HUES64 (cell line): ENCODE data around the gene DYNLL1.
"Not testable (repeated sequence)": the region's sequence is repeated elsewhere in the genome, so short reads cannot be mapped to it uniquely, and the experiment has no call there.

Experiments
- H3K27ac ChIP-seq: 2 replicates; pipeline ENCODE4 v1.7.0; 2013; ENCODE audit warnings: low read depth, low read length, inconsistent platforms
- H3K27me3 ChIP-seq: 2 replicates; pipeline ENCODE4 v1.6.1; 2013; ENCODE audit warnings: mild to moderate bottlenecking, low read length; ENCODE audit not compliant: insufficient read depth
- H3K36me3 ChIP-seq: 2 replicates; pipeline ENCODE4 v1.6.1; 2013; ENCODE audit warnings: mild to moderate bottlenecking, low read length; ENCODE audit not compliant: insufficient read depth
- H3K4me1 ChIP-seq: 2 replicates; pipeline ENCODE4 v1.6.1; 2013; ENCODE audit warnings: mild to moderate bottlenecking, low read length, moderate library complexity; ENCODE audit not compliant: insufficient read depth
- H3K4me3 ChIP-seq: 2 replicates; pipeline ENCODE4 v1.5.1; 2013; ENCODE audit warnings: mild to moderate bottlenecking, low read length, moderate library complexity
- H3K9ac ChIP-seq: 2 replicates; pipeline ENCODE4 v1.6.1; 2013; ENCODE audit warnings: mild to moderate bottlenecking, low read depth, low read length
- H3K9me3 ChIP-seq: 2 replicates; pipeline ENCODE4 v1.6.1; 2013; ENCODE audit warnings: low read depth, low read length; ENCODE audit not compliant: insufficient read depth
- WGBS: fragments of 150-250, 120-280 bp; methylation state at CpG from one replicate; pipeline ENCODE4 v1.1.7; 2013; ENCODE audit warnings: missing lambda C conversion rate; 5-methylcytosine and 5-hydroxymethylcytosine counted together

DYNLL1 gene

DNA sequence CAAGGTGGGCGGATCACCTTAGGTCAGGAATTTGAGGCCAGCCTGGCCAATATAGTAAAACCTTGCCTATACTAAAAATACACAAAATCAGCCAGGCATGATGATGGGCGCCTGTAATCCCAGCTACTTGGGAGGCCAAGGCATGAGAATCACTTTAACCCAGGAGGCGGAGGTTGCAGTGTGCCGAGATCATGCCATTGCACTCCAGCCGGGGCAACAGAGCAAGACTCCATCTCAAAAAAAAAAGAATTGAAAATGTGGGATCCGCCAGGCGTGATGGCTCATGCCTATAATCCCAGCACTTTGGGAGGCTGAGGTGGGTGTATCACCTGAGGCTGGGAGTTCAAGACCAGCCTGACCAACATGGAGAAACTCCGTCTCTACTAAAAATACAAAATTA is 23.4 kb downstream of the DYNLL1 start:
- not testable (repeated sequence) for H3K27me3 ChIP-seq, H3K9ac ChIP-seq, H3K4me1 ChIP-seq, H3K4me3 ChIP-seq, H3K27ac ChIP-seq, H3K9me3 ChIP-seq
- WGBS, result 96% methylated on average over 8 of the region's 8 CpGs
- peaks cover 44% of the 10 kb centered on the region for H3K36me3 ChIP-seq

DNA sequence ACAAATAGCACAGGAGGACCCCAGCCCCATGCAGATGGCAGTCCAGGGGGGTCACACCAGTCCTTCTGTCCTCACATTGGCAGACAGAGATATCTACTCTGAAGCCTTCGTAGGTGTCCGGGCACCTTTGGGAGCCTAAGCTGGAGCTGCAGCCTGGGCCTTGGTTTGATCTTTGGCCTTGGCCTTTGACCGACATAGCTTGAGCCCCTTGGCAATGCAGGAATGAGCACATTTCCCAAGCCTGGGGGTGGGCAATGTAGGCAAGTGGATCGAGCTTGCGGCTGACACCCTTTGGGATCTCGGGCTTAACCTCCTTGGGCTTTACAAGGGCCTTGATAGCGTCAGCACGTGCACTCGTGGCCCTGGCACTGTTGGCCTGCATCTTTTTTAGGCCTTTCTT is 26.7 kb downstream of the DYNLL1 start:
- no peak overlapping the region; the same call in 1 of the 2 replicates for H3K9ac ChIP-seq
- H3K4me3 ChIP-seq, result no peak overlapping the region
- no peak overlapping the region for H3K27ac ChIP-seq
- no peaks in the 10 kb centered on the region for H3K27me3 ChIP-seq
- no peaks in the 10 kb centered on the region for H3K4me1 ChIP-seq
- 95% methylated on average over 9 of the region's 9 CpGs for WGBS
- peaks cover 20% of the 10 kb centered on the region; the same call in 1 of the 2 replicates for H3K36me3 ChIP-seq
- H3K9me3 ChIP-seq, result no peaks in the 10 kb centered on the region

DNA sequence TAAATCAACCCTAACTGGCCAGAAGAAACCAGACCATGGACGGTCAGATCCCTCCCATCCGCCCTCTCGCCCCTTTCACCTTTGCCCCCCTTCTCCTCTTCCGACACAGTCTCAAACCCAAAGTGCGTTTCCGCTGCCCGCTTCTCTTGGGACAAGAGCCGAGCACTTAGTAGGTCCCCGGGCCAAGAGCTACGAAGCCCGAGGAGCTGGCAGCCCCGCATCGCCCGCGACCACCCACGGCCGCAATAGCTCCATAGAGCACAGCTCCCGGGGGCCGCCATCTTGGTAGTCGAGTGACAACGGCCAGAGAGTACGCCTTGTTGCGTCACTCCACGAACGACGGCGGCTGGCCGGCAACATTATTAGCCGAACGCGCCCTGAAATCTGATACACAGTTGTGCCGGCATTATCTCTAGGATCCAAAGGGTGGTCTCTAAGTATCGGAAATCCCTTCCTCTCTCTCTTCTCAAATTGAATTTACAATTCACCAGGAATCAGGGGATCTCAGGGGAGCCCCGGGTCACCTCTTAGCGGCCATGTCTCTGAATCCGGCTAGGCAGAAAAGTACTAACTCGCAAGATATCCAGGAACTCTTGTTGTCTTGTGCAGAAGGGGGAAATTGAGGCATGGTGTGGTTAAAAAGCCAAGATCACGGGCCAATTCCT is 33.1 kb downstream of the DYNLL1 start, which contains the start of gene COQ5:
COQ5 (minus strand) TSS at position 298 of the 665 bp plus-strand sequence; CDS start at position 281, 17 bp downstream.
- no peaks in the 10 kb centered on the region for H3K9me3 ChIP-seq
- peak within 1 kb of the TSS; percentile 92 for H3K4me3 ChIP-seq
- WGBS, result under 1% methylated on average over 38 of the region's 38 CpGs
- no peaks in the 10 kb centered on the region for H3K36me3 ChIP-seq
- peak within 1 kb of the TSS; percentile 90 for H3K9ac ChIP-seq
- H3K4me1 ChIP-seq, result peaks cover 8% of the 10 kb centered on the region
- H3K27me3 ChIP-seq, result no peaks in the 10 kb centered on the region
- peak within 1 kb of the TSS; percentile 87 for H3K27ac ChIP-seq

DNA sequence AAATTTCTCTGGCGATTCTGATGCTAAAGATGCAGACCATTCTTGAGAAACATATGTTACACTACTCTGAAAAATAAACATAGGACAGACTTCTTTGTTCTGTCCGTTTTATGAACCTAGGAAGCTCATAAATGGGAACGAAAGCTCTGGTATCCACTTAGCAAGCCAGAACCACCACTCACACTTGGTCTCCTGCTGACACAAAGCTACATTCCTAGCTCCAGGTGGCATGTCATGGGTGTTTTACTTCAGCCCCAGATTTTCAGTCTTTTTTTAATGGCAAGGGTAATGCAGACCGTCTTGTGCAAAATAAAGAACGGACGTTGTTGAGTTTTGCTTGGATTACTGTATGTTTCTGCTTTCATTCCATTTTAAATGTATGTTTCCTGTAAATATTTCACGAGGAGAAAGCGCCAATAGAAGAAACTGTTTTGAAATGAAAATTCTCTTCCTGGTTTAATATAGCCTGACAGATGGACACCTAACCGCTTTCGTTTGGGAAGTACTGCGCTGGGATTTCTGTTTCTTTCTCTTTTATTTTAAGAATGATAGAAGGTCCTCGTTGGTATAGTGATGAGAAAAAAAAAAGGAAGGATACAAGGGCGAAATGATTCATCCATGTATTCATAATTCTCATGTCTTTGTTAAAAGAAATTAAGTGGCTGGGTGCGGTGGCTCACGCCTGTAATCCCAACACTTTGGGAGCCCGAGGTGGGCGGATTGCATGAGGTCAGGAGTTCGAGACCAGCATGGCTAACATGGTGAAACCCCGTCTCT is 33.9 kb downstream of the DYNLL1 start:
- Histone ChIP-seq H3K4me1 (peaks cover 8% of the 10 kb centered on the region), H3K4me3 (peak overlapping the region; percentile 92), H3K27ac (peak overlapping the region; percentile 87), H3K36me3 (no peaks in the 10 kb centered on the region), H3K9me3 (no peaks in the 10 kb centered on the region), H3K9ac (peak overlapping the region; percentile 90), H3K27me3 (no peaks in the 10 kb centered on the region)
- WGBS, result 69% methylated on average over 18 of the region's 19 CpGs

DNA sequence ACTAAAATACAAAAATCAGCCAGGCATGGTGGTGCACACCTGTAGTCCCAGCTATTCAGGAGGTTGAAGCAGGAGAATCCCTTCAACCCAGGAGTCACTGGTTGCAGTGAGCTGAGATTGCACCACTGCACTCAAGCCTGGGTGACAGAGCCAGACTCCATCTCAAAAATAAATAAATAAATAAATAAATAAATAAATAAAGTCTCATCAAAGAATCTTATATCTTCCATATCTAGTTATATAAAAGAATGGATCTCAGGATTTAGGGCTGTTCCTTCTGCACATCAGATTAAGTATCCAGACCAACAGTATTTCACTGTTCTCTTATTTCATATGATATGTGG is 34.5 kb downstream of the DYNLL1 start:
- not testable (repeated sequence) for H3K27ac ChIP-seq, H3K36me3 ChIP-seq, H3K9me3 ChIP-seq, H3K9ac ChIP-seq, H3K4me3 ChIP-seq, H3K27me3 ChIP-seq
- H3K4me1 ChIP-seq, result peaks cover 11% of the 10 kb centered on the region

DNA sequence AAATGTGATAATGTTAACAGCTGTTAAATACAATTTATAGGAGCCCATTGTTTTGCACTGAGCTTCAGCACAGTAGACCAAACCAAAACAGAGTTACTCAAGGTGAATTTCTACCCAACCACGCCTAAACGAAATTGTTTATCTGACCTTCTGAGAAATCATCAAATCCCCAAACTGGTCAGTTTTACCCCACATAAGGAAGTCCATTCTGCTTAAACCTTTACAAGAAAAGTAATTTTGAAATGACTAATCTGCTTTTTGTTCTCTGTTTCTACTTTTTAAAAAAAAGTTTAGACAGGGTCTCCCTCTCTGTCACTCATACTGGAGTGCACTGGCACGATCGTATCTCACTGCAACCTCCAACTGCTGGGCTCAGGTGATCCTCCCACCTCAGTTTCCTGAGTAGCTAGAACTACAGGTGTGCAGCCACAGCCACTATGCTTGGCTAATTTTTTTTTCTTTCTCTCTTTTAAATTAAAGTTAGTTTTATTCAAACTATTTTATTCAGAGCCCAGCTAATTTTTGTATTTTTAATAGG is 36.9 kb downstream of the DYNLL1 start:
- Histone ChIP-seq H3K36me3 (peaks cover 15% of the 10 kb centered on the region), H3K9me3 (no peaks in the 10 kb centered on the region), H3K9ac (no peak overlapping the region), H3K27me3 (no peaks in the 10 kb centered on the region), H3K27ac (no peak overlapping the region), H3K4me3 (no peak overlapping the region), H3K4me1 (peaks cover 24% of the 10 kb centered on the region)
- 95% methylated on average over 4 of the region's 4 CpGs for WGBS

DNA sequence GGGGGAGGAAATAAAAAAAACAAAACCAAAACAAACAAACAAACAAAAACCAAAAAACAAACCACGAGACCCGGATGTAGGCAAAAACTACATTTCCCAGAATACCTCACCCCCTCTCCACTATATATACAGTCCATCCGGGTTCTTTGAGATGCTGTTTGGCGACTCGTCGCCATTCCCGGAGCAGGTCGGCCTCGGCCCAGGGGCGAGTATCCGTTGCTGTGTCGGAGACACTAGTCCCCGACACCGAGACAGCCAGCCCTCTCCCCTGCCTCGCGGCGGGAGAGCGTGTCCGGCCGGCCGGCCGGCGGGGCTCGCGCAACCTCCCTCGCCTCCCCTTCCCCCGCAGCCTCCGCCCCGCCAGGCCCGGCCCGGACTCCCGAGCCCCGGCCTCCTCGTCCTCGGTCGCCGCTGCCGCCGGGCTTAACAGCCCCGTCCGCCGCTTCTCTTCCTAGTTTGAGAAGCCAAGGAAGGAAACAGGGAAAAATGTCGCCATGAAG is 38.3 kb downstream of the DYNLL1 start, which contains the start of gene RNF10:
RNF10 (plus strand) TSS at position 154 of the 500 bp plus-strand sequence. CDS start 456 bp downstream, outside the sequence.
- Histone ChIP-seq H3K9me3 (no peaks in the 10 kb centered on the region), H3K27ac (peak within 1 kb of the TSS; percentile 63), H3K4me3 (peak within 1 kb of the TSS; percentile 83), H3K4me1 (peaks cover 28% of the 10 kb centered on the region), H3K27me3 (no peaks in the 10 kb centered on the region), H3K36me3 (peaks cover 16% of the 10 kb centered on the region), H3K9ac (peak within 1 kb of the TSS; percentile 83)
- under 1% methylated on average over 43 of the region's 43 CpGs for WGBS

DNA sequence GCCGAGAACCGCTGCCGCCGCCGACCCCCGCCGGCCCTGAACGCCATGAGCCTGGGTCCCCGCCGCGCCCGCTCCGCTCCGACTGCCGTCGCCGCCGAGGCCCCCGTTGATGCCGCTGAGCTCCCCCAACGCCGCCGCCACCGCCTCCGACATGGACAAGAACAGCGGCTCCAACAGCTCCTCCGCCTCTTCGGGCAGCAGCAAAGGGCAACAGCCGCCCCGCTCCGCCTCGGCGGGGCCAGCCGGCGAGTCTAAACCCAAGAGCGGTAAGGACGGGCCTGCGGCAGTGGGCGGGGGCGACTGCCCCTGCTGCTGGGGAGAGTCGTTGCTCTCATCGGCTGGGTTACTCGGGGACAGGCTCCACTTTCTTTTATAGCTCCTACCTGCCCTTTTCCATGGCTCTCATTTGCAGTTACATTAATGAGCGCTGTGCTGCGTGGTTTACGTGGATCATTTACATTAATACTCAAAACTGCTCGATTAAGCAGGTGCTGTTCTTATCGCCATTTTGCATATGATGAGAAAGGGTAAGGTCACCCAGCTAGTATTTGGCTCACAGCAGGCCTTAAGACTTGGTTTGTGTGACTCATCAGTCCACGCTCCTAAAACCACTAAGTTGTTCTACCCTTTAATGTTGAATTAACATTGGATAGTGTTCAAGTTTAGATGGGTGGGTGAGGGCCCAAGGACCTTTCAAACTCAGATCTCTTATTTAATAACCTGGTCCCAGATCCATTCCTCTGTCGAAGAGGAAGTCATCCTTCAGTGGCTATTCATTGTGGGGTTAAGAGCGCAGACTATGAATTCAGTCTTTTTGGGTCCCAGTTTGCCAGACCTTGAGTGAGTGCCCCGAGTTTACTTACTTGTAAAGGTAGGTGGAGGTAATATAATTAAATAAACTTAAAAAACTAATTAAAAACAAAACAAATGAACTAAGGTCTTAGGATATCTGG is 39.1 kb downstream of the DYNLL1 start:
- Histone ChIP-seq H3K4me3 (peak overlapping the region; percentile 83), H3K27me3 (no peaks in the 10 kb centered on the region), H3K4me1 (peaks cover 21% of the 10 kb centered on the region), H3K27ac (peak overlapping the region; percentile 63), H3K36me3 (peaks cover 20% of the 10 kb centered on the region), H3K9me3 (no peaks in the 10 kb centered on the region), H3K9ac (peak overlapping the region; percentile 83)
- 2% methylated on average over 51 of the region's 52 CpGs for WGBS

DNA sequence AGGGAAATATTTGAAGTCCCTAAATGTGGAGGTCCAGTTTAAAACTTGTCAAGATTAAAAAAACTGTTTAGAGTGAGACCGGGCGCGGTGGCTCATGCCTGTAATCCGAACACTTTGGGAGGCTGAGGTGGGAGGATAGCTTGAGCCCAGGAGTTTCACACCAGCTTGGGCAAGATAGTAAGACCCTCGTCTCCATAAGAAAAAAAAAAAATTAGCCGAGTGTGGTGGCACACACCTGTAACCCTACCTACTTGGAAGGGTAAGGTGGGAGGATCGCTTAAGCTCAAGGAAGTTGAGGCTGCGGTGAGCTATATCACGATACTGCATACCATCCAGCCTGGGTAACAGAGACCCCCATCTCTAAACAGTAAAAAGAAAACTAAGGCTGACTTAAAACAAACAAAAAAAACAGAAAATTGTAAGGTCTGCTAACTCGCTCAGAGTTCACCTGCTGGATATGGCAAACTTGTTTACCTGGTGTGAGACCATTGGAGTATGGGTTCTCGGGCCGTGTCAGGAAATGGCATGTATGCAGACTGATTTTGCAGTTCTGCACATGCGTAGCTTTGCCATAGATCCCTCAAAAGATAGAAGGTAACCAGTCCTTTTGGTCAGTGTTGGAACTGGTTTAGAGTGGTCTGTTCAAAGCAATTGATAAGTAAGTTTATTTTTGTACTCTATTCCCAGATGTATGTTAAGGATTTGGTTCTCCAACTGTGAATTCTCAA is 40.3 kb downstream of the DYNLL1 start:
- peak overlapping the region; percentile 29; the same call in 1 of the 2 replicates for H3K9ac ChIP-seq
- H3K36me3 ChIP-seq, result peaks cover 20% of the 10 kb centered on the region
- no peak overlapping the region for H3K27ac ChIP-seq
- H3K9me3 ChIP-seq, result no peaks in the 10 kb centered on the region
- no peaks in the 10 kb centered on the region for H3K27me3 ChIP-seq
- H3K4me1 ChIP-seq, result peaks cover 20% of the 10 kb centered on the region
- peak overlapping the region; percentile 83 for H3K4me3 ChIP-seq
- WGBS, result 88% methylated on average over 13 of the region's 13 CpGs

DNA sequence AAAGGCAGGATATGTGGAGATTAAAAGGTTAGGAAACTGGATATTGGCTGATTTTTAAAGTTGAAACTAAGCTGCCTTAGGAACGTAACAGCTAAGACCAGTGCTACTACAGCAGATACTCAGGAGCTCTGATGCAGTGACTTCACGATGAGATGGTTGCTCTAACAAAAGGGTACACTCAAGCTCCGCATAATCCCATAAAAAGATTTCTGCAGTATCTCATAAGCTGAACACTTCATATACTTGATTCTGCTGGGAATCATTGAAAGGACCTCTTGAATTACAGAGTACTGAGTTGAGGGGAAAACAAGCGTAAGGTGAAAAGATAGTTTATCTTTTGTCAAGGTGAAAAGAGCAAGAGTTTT is 41.9 kb downstream of the DYNLL1 start:
- H3K27me3 ChIP-seq, result no peaks in the 10 kb centered on the region
- peaks cover 27% of the 10 kb centered on the region for H3K36me3 ChIP-seq
- no peak overlapping the region for H3K27ac ChIP-seq
- peaks cover 20% of the 10 kb centered on the region for H3K4me1 ChIP-seq
- H3K4me3 ChIP-seq, result no peak overlapping the region
- 91% methylated on average over 4 of the region's 4 CpGs for WGBS
- no peak overlapping the region for H3K9ac ChIP-seq
- no peaks in the 10 kb centered on the region for H3K9me3 ChIP-seq
